Measurements from ENCODE around the gene TXNRD1. TPM values are rescaled to one million over a fixed set of nuclear protein-coding genes. Genes with fewer than 3 reads are reported as not detected.

Gene TXNRD1
- total RNA-seq, 1 experiment from 2014 or later = 327 TPM

DNA sequence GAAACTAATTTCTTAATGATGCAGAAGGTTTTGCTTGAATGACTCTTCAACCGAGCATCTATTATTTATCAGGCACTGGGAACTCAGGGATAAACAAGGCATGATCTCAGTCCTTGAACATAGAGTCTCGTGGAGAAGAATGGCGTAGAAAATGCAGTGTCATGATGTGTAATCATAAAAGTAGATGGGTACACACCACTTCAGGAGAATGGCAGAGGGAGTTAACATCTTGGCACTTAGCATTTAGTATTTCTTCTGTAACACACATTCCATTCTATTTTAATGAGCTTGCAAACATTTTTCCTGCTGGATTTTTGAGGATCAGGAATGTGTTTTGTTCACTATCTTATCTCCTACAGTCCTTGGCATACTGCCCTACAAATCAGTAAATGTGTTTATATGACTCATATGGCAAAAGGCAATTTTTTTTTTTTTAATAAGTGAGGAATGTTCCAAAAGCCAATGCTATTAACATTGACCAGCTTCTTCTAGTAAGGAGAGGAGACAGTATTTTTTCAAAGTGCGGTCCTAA is 3.8 kb downstream of the TXNRD1 start:
- H3K9me3 ChIP-seq (ENCODE audit: control insufficient read depth in 1 of 2, insufficient read depth in 1 of 2, low read depth in 1 of 2, low read length in 2 of 2) = no peaks in the 10 kb centered on the region
- no peak overlapping the region for H2AFZ ChIP-seq (ENCODE audit: low read depth, low read length, poor library complexity, severe bottlenecking)
- no peaks in the 10 kb centered on the region for H4K20me1 ChIP-seq (ENCODE audit: insufficient read depth)
- intact Hi-C loops (cut with micrococcal nuclease) = loop anchor here (1.0 kb wide), 1 partner anchor 67 kb away; no protein-coding TSS in a partner anchor
- H3K36me3 ChIP-seq (ENCODE audit: control insufficient read depth in 1 of 2, insufficient read depth in 2 of 2, low read length in 2 of 2) = no peaks in the 10 kb centered on the region
- peak overlapping the region; percentile 71 for H3K4me2 ChIP-seq (ENCODE audit: low read length)
- peak overlapping the region in 1 of 2 experiments; percentile 29; a peak in 2 of 4 replicates for H3K4me3 ChIP-seq (replicated peaks in 1 of 2; ENCODE audit: low read depth in 1 of 2, low read length in 2 of 2)
- H3K9ac ChIP-seq (ENCODE audit: low read length) = peak overlapping the region; percentile 69
- BruUV-seq (replicated peaks) = TSS peak; percentile 86
- POLR2A ChIA-PET = interaction anchor here (0.6 to 6.5 kb wide), 8 partner anchors 9 to 139 kb away, joined by 3 to 80 read pairs (median 6); no protein-coding TSS in a partner anchor
- no peaks in the 10 kb centered on the region for H3K9me2 ChIP-seq (ENCODE audit: insufficient read depth)
- no peaks in the 10 kb centered on the region for H3K27me3 ChIP-seq (ENCODE audit: insufficient read depth, low read length)
- H3K4me1 ChIP-seq (ENCODE audit: control insufficient read depth in 1 of 2, insufficient read depth in 2 of 2, low read length in 2 of 2) = peaks cover 70 to 93% of the 10 kb centered on the region in 2 experiments
- H3K27ac ChIP-seq (ENCODE audit: low read depth, low read length) = peak overlapping the region; percentile 99
- DNase-seq (ENCODE audit: low read depth, low spot score) = peak; percentile 83
- CTCF ChIA-PET = interaction anchor here (1.2 to 1.8 kb wide), 3 partner anchors 34 to 162 kb away, joined by 3 to 5 read pairs (median 4); no protein-coding TSS in a partner anchor
- RAD21 ChIA-PET (ENCODE audit: low non-redundant PET in 1 of 2, low total read pairs in 2 of 2, uncharacterized antibody in 2 of 2, unreplicated experiment in 2 of 2) = interaction anchor here (0.5 to 1.2 kb wide), 2 partner anchors 67 to 68 kb away, joined by 3 read pairs; no protein-coding TSS in a partner anchor
- H3K79me2 ChIP-seq (ENCODE audit: insufficient read depth, low read length) = no peaks in the 10 kb centered on the region; the same call in 1 of the 2 replicates
- ATAC-seq = peak; percentile 47
- TF ChIP-seq POLR2AphosphoS5 (IDR thresholded peaks at IDR 0.05; ENCODE audit: low read depth, low read length) (peak; percentile 33; the same call in 1 of the 2 replicates), POLR2A (IDR thresholded peaks at IDR 0.05; ENCODE audit: borderline replicate concordance, extremely low read depth, insufficient read depth, insufficient read length) (no peak), RAD21 (IDR thresholded peaks at IDR 0.05; ENCODE audit: low read depth) (no peak; the same call in 1 of the 2 replicates), ZFX (IDR thresholded peaks at IDR 0.05) (no peak), SRF (IDR thresholded peaks at IDR 0.05; ENCODE audit: low read depth) (no peak; the same call in 1 of the 2 replicates), EZH2 (IDR thresholded peaks at IDR 0.05) (no peak), CEBPB (IDR thresholded peaks at IDR 0.05; ENCODE audit: low read depth) (no peak), SP1 (IDR thresholded peaks at IDR 0.05; ENCODE audit: low read depth) (peak; percentile 26; the same call in 1 of the 2 replicates), ELF1 (IDR thresholded peaks at IDR 0.05; ENCODE audit: borderline replicate concordance, low read depth) (no peak), TCF7L2 (IDR thresholded peaks at IDR 0.05; ENCODE audit: borderline replicate concordance, extremely low read depth, insufficient read depth, insufficient read length) (no peak), REST (IDR thresholded peaks at IDR 0.05; ENCODE audit: low read depth) (no peak), CBX3 (IDR thresholded peaks at IDR 0.05; ENCODE audit: low read depth) (peak; percentile 79; the same call in 1 of the 2 replicates), EGR1 (IDR thresholded peaks at IDR 0.05; ENCODE audit: low read depth) (no peak), ATF3 (IDR thresholded peaks at IDR 0.05) (no peak), MAX (IDR thresholded peaks at IDR 0.05) (peak; percentile 62; the same call in 1 of the 2 replicates), EZH2phosphoT487 (IDR thresholded peaks at IDR 0.05; ENCODE audit: borderline replicate concordance) (no peak), ZNF274 (IDR thresholded peaks at IDR 0.05; ENCODE audit: low read depth, low read length) (no peak), FOSL1 (IDR thresholded peaks at IDR 0.05; ENCODE audit: low read depth) (0 out of 2 replicates have a peak, but pooled peaks have one; percentile 74), ZBTB33 (IDR thresholded peaks at IDR 0.05; ENCODE audit: extremely low read depth, insufficient replicate concordance, low read length) (no peak)
